Keratinocyte (primary cell): Measurements from ENCODE around the gene KCTD17. TPM values are rescaled to one million over a fixed set of nuclear protein-coding genes. Genes with fewer than 3 reads are reported as not detected.

Experiments used
- DNase-seq: peaks from one replicate; pipeline ENCODE4 v3.0.0-alpha.2; 2011; ENCODE audit warnings: low read depth, missing footprints, low spot score
- FAIRE-seq: peaks from 2 replicates; lab custom pipeline; 2011; peaks lifted over from hg19 to GRCh38; lab: Jason Lieb, UNC
- H2AFZ ChIP-seq: 2 replicates; pipeline ENCODE4 v1.6.0; 2012; ENCODE audit warnings: low read length, control low read depth, inconsistent platforms; ENCODE audit not compliant: control insufficient read depth
- H3K27ac ChIP-seq: 2 replicates; pipeline ENCODE4 v1.5.1; 2011; ENCODE audit warnings: low read length; ENCODE audit not compliant: control insufficient read depth, insufficient read depth
- H3K27me3 ChIP-seq: 3 replicates; pipeline ENCODE4 v1.6.0; 2011; ENCODE audit warnings: low read length; ENCODE audit not compliant: control insufficient read depth, insufficient read depth; ENCODE audit errors: extremely low read depth
- H3K36me3 ChIP-seq, 2 experiments: 2 replicates in 1 of 2; 3 replicates in 1 of 2; pipeline ENCODE4 v1.5.1; 2011; ENCODE audit warnings: low read length in 2 of 2, mild to moderate bottlenecking in 1 of 2; ENCODE audit not compliant: control insufficient read depth in 2 of 2, insufficient read depth in 2 of 2; ENCODE audit errors: extremely low read depth in 1 of 2
- H3K4me1 ChIP-seq: 3 replicates; pipeline ENCODE4 v1.5.1; 2011; ENCODE audit warnings: low read length; ENCODE audit not compliant: control insufficient read depth, insufficient read depth; ENCODE audit errors: extremely low read depth
- H3K4me2 ChIP-seq: 3 replicates; pipeline ENCODE4 v1.6.0; 2011; ENCODE audit warnings: low read depth, low read length; ENCODE audit not compliant: control insufficient read depth, insufficient read depth; ENCODE audit errors: extremely low read depth
- H3K4me3 ChIP-seq, 3 experiments: fragments of 200-600 bp in 1 of 3; sonication (generic) in 1 of 3; 2 replicates in 2 of 3; 3 replicates in 1 of 3; pipeline ENCODE4 v1.5.1; 2011 to 2016; ENCODE audit warnings: low read length in 3 of 3, mild to moderate bottlenecking in 3 of 3, control low read depth in 2 of 3, inconsistent platforms in 1 of 3, low read depth in 1 of 3, mixed read lengths in 1 of 3, mixed run types in 1 of 3, moderate library complexity in 1 of 3; ENCODE audit not compliant: control insufficient read depth in 2 of 3, insufficient read depth in 2 of 3; ENCODE audit errors: extremely low read depth in 1 of 3
- H3K79me2 ChIP-seq: 2 replicates; pipeline ENCODE4 v1.6.0; 2012; ENCODE audit warnings: low read length; ENCODE audit not compliant: control insufficient read depth, insufficient read depth
- H3K9ac ChIP-seq: 3 replicates; pipeline ENCODE4 v1.6.0; 2011; ENCODE audit warnings: low read length; ENCODE audit not compliant: control insufficient read depth, insufficient read depth; ENCODE audit errors: extremely low read depth
- H3K9me1 ChIP-seq: 3 replicates; pipeline ENCODE4 v1.6.0; 2011; ENCODE audit warnings: low read length; ENCODE audit not compliant: control insufficient read depth, insufficient read depth; ENCODE audit errors: extremely low read depth
- H3K9me3 ChIP-seq: 2 replicates; pipeline ENCODE4 v1.5.1; 2012; ENCODE audit warnings: low read depth, low read length; ENCODE audit not compliant: control insufficient read depth
- H4K20me1 ChIP-seq: 3 replicates; pipeline ENCODE4 v1.6.0; 2011; ENCODE audit warnings: low read length; ENCODE audit not compliant: control insufficient read depth, insufficient read depth; ENCODE audit errors: extremely low read depth
- CTCF ChIP-seq, 3 experiments: IDR thresholded peaks in 1 of 3; conservative IDR thresholded peaks in 1 of 3; optimal IDR thresholded peaks in 1 of 3; 2 replicates in 2 of 3; 3 replicates in 1 of 3; pipeline versions ENCODE3 to v1.5.1; 2011; ENCODE audit warnings: low read length in 3 of 3, mild to moderate bottlenecking in 3 of 3, moderate library complexity in 2 of 3, control low read depth in 1 of 3, inconsistent platforms in 1 of 3; ENCODE audit not compliant: insufficient read depth in 2 of 3; ENCODE audit errors: extremely low read depth in 1 of 3
- EZH2 ChIP-seq: IDR thresholded peaks from one replicate; pipeline ENCODE4 v1.6.1; 2012; ENCODE audit warnings: inconsistent platforms, mild to moderate bottlenecking, low read length, moderate library complexity
- dilution Hi-C: fragments of 300-500 bp; cut with MboI; formaldehyde crosslinking; loops from one replicate; pipeline ENCODE4 v1.7.0; 2020; ENCODE audit warnings: low sequenced_read_pairs; ENCODE audit not compliant: extremely low pct_ligation_motif_present
- polyA minus RNA-seq, 3 experiments: library from RNA; depleted of rRNA, polyadenylated mRNA; stranded (reverse); fragments of >200 nt; gene quantifications; 1 replicate in 1 of 3; 2 replicates in 1 of 3; 3 replicates in 1 of 3; pipeline ENCODE4 v1.2.3, GENCODE V29; 2011
- polyA plus RNA-seq, 5 experiments: library from polyadenylated mRNA; depleted of rRNA in 3 of 5; stranded (reverse) in 3 of 5; stranded (forward) in 1 of 5; unstranded in 1 of 5; fragments of >200 nt; gene quantifications; 1 replicate in 1 of 5; 2 replicates in 3 of 5; 3 replicates in 1 of 5; pipeline versions ENCODE4 v1.2.1 to v1.2.3, GENCODE V29; 2011 to 2012; ENCODE audit warnings: missing spikeins in 2 of 5, low read depth in 1 of 5, low replicate concordance in 1 of 5

The KCTD17 gene
- 16.3 to 22.6 TPM (median 18.6 TPM) in 3 replicates for polyA plus RNA-seq
- polyA plus RNA-seq (2011; ENCODE audit: low read depth): 2.7 TPM
- 11.7 and 23.3 TPM in 2 replicates for polyA plus RNA-seq (2011; cell fraction: cytosol; rRNA removed)
- 22.3 and 25.0 TPM in 2 replicates for polyA plus RNA-seq (2011; cell fraction: nucleus; rRNA removed)
- 11.1 and 28.3 TPM in 2 replicates for polyA plus RNA-seq (2012; ENCODE audit: low replicate concordance)
- polyA minus RNA-seq: 32.0 to 71.8 TPM (median 42.1 TPM) in 3 replicates
- 27.2 TPM for polyA minus RNA-seq (2011; cell fraction: cytosol; rRNA and poly(A)+ RNA removed)
- 6.0 and 9.3 TPM in 2 replicates for polyA minus RNA-seq (2011; cell fraction: nucleus; rRNA and poly(A)+ RNA removed)

- Histone ChIP-seq H3K27ac (no peak within 1 kb of the TSS), H3K9me1 (no peaks in the 10 kb centered on the region), H3K9ac (no peak within 1 kb of the TSS), H3K4me3 (peak within 1 kb of the TSS; percentile 45 to 73 (median 68)), H3K79me2 (no peaks in the 10 kb centered on the region), H3K9me3 (no peaks in the 10 kb centered on the region), H3K36me3 (peaks cover 0 to 2% of the 10 kb centered on the region in 2 experiments), H3K4me2 (peak within 1 kb of the TSS; percentile 74), H4K20me1 (no peaks in the 10 kb centered on the region), H3K27me3 (no peaks in the 10 kb centered on the region), H2AFZ (peak within 1 kb of the TSS; percentile 70), H3K4me1 (peaks cover 5% of the 10 kb centered on the region)
- DNase-seq: no peak
- no peak for TF ChIP-seq EZH2
- peak in 1 of 3 experiments; percentile 30 for TF ChIP-seq CTCF (optimal IDR thresholded peaks at IDR 0.05 in 1 of 3, IDR thresholded peaks at IDR 0.05 in 1 of 3, conservative IDR thresholded peaks at IDR 0.05 in 1 of 3; ENCODE audit: extremely low read depth in 1 of 3, insufficient read depth in 2 of 3, low read length in 3 of 3)
- FAIRE-seq: no peak
- dilution Hi-C loops: no loop called here
These were observed at the start of gene KCTD17 for GRCh38 chr22:37051391-37052385. Gene KCTD17, plus strand, starts transcription at chr22:37051742. Its CDS starts 19 bp downstream, at chr22:37051761.

GRCh38 chr22:37001826-37002225, 49.7 kb upstream of the KCTD17 start:
- H3K9ac ChIP-seq: no peak overlapping the region
- TF ChIP-seq EZH2 (no peak), CTCF (optimal IDR thresholded peaks at IDR 0.05 in 1 of 3, IDR thresholded peaks at IDR 0.05 in 1 of 3, conservative IDR thresholded peaks at IDR 0.05 in 1 of 3; ENCODE audit: extremely low read depth in 1 of 3, insufficient read depth in 2 of 3, low read length in 3 of 3) (no peak)
- dilution Hi-C loops: no loop called here
- no peak overlapping the region for H3K27ac ChIP-seq
- DNase-seq (no peak), FAIRE-seq (no peak)
- H2AFZ ChIP-seq: no peak overlapping the region
- H3K9me3 ChIP-seq: no peaks in the 10 kb centered on the region
- H3K4me3 ChIP-seq: no peak overlapping the region
- H3K79me2 ChIP-seq: no peaks in the 10 kb centered on the region
- no peaks in the 10 kb centered on the region for H3K9me1 ChIP-seq
- H3K36me3 ChIP-seq: no peaks in the 10 kb centered on the region
- H3K4me1 ChIP-seq: peaks cover 6% of the 10 kb centered on the region
- no peaks in the 10 kb centered on the region for H4K20me1 ChIP-seq
- peaks cover 24% of the 10 kb centered on the region for H3K27me3 ChIP-seq
- H3K4me2 ChIP-seq: no peak overlapping the region
